NCI-H226 (cell line): ENCODE results near the gene MPP2.
"Not testable (repeated sequence)": the region's sequence is repeated elsewhere in the genome, so short reads cannot be mapped to it uniquely, and the experiment has no call there.

ENCODE experiments used
- DNase-seq: peaks from one replicate; pipeline ENCODE4 v3.0.0-alpha.2; 2015

The MPP2 gene

GRCh38 chr17:43928609-43929008, 21.3 kb upstream of the MPP2 start:
- DNase-seq: no peak

- DNase-seq: not testable (repeated sequence)
Observed at GRCh38 chr17:43927929-43928328, 20.6 kb upstream of the MPP2 start.

- DNase-seq: no peak
Observed at GRCh38 chr17:43927060-43927864, 19.9 kb upstream of the MPP2 start.

GRCh38 chr17:43924558-43924957, 17.2 kb upstream of the MPP2 start:
- DNase-seq: no peak

- DNase-seq: no peak
Observed at GRCh38 chr17:43920500-43921095, 13.3 kb upstream of the MPP2 start.

GRCh38 chr17:43918026-43918389, 10.7 kb upstream of the MPP2 start:
- DNase-seq: no peak

GRCh38 chr17:43917348-43918025, 10.2 kb upstream of the MPP2 start:
- no peak for DNase-seq

- no peak for DNase-seq
Observed at GRCh38 chr17:43917016-43917347, 9.6 kb upstream of the MPP2 start.

- DNase-seq: no peak
Observed at GRCh38 chr17:43916385-43916784, 9.0 kb upstream of the MPP2 start.

- no peak for DNase-seq
Observed at GRCh38 chr17:43915559-43915958, 8.2 kb upstream of the MPP2 start.

- no peak for DNase-seq
Observed at GRCh38 chr17:43914451-43914850, 7.1 kb upstream of the MPP2 start.

- DNase-seq: no peak
Observed at GRCh38 chr17:43913584-43913983, 6.2 kb upstream of the MPP2 start.

- no peak for DNase-seq
Observed at GRCh38 chr17:43912635-43913304, 5.4 kb upstream of the MPP2 start.

GRCh38 chr17:43911904-43912303, 4.6 kb upstream of the MPP2 start:
- DNase-seq: no peak

GRCh38 chr17:43909537-43910231, 2.3 kb upstream of the MPP2 start:
- no peak for DNase-seq

GRCh38 chr17:43907998-43908721, 824 bp upstream of the MPP2 start:
- peak; percentile 62 for DNase-seq

GRCh38 chr17:43906951-43907424, 348 bp downstream of the MPP2 start:
- DNase-seq: no peak

- DNase-seq: peak; percentile 86
Observed at GRCh38 chr17:43905985-43906852, 1.1 kb downstream of the MPP2 start.

- DNase-seq: no peak
Observed at GRCh38 chr17:43905400-43905984, 1.8 kb downstream of the MPP2 start.

GRCh38 chr17:43901861-43902589, 5.3 kb downstream of the MPP2 start:
- no peak for DNase-seq
